GM13976 (cell line): Measurements from ENCODE around the gene CES2.
"Not testable (repeated sequence)": the region's sequence is repeated elsewhere in the genome, so short reads cannot be mapped to it uniquely, and the experiment has no call there.

Experiments used
- DNase-seq: peaks from one replicate; pipeline ENCODE4 v3.0.0; 2012; ENCODE audit warnings: low spot score
- in situ Hi-C: fragments of 300-500 bp; cut with MboI; formaldehyde crosslinking; loops from one replicate; pipeline ENCODE4 v1.12.0; 2022; ENCODE audit warnings: low sequenced_read_pairs, mixed read lengths, inconsistent platforms; ENCODE audit not compliant: unreplicated experiment
- TF ChIP-seq, protein P1 (sequence below): IDR thresholded peaks from 2 replicates; pipeline ENCODE4 v1.5.1; 2012; ENCODE audit warnings: borderline replicate concordance, mild to moderate bottlenecking; ENCODE audit not compliant: insufficient read depth; ENCODE audit errors: extremely low read depth, missing control alignments, control extremely low read depth

Gene CES2

DNA sequence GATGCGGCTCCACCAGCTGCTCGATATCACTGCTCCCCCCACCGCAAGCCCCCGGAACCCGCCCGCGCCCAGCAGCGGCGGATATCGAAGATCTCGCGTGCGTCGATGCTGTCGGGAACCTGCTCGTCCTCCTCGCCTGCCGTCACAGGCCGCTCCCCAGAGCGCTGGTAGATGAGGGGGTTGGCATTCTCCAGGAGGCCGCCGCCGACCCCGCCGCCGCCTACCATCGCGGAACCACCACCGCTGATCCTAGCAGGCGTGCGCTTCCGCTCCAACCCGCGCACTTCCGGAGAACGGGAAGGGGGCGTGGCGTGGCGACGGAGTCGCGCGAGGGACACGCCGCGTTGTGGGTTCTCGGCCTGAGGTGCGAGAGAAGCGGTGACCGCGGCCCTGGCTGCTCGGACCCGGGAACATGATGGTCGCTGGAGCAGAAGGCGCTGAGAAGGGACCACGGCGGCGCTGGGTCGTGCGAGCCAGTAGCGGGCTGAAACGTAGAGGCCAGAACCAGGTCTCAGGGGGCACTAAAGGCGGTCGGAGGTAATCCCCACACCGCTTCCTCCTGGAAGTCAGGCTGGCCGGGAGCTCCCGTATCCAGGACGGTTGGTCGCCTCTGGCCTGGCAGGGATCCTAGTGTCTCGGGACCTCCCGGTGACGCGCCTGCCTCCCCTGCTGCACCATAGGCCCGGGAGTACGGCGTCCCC, 1.0 kb upstream of the CES2 start, which contains the start of gene CIAO2B:
TSS of gene CIAO2B (minus strand) at position 265 of the 701 bp plus-strand sequence. CDS start at position 227, 38 bp downstream.
- peak; percentile 95 for DNase-seq
- in situ Hi-C loops = no loop called here
- TF ChIP-seq, protein P1, sequence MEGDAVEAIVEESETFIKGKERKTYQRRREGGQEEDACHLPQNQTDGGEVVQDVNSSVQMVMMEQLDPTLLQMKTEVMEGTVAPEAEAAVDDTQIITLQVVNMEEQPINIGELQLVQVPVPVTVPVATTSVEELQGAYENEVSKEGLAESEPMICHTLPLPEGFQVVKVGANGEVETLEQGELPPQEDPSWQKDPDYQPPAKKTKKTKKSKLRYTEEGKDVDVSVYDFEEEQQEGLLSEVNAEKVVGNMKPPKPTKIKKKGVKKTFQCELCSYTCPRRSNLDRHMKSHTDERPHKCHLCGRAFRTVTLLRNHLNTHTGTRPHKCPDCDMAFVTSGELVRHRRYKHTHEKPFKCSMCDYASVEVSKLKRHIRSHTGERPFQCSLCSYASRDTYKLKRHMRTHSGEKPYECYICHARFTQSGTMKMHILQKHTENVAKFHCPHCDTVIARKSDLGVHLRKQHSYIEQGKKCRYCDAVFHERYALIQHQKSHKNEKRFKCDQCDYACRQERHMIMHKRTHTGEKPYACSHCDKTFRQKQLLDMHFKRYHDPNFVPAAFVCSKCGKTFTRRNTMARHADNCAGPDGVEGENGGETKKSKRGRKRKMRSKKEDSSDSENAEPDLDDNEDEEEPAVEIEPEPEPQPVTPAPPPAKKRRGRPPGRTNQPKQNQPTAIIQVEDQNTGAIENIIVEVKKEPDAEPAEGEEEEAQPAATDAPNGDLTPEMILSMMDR = no peak

DNA sequence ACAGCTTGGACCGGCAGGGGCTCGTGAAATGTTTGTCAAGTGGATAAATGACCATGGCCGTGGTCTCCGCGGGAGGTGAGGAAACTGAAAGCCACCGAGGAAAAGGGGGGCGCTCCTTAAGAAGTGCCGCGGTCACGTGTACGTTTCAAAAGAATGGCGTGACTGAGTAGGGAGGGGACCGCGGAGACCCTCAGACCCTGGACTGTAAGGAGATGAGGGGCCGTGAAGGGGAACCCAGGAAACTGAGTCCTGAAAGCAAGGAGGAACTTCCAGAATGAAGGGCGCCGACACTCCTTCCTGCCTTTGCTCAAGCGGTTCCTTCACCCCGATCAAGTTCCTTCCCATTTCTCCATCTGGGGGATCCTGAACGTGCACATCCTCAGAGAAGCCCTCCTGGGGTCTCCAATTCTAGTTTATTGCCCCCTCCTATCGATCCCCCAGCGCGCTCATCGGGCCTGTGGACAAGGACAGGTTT, 440 bp upstream of the CES2 start:
- in situ Hi-C loops, DNase-seq: not testable (repeated sequence)

- TF ChIP-seq, protein P1 = no peak
- in situ Hi-C loops = no loop called here
- no peak for DNase-seq
Observed at GRCh38 chr16:66936462-66936861, 1.1 kb downstream of the CES2 start.

- in situ Hi-C loops = no loop called here
- TF ChIP-seq, protein P1 = no peak
- DNase-seq = no peak
Observed at GRCh38 chr16:66936889-66937554, 1.7 kb downstream of the CES2 start.

DNA sequence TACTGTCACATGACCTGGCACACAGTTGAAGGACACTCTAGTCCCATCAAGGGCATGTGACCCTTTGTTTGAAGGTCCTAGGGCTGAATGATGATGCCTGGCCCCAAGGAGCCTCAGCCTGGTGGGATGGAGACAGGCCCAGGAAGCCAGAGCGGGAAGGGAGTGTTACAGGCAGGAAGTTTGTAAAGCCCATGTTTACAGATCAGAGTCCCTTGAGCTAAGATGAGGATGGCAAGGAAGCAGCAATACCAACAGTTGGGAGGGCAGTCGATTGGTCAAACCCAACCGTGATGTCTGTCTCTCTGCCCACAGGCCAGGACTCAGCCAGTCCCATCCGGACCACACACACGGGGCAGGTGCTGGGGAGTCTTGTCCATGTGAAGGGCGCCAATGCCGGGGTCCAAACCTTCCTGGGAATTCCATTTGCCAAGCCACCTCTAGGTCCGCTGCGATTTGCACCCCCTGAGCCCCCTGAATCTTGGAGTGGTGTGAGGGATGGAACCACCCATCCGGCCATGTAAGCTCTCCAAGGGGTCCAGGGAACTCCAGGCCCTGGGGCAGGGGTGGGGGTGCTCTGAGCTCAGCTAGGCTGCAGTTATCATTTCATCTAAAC, 2.5 kb downstream of the CES2 start:
- in situ Hi-C loops = no loop called here
- DNase-seq = no peak
- TF ChIP-seq, protein P1 = no peak

- in situ Hi-C loops = no loop called here
- DNase-seq = no peak
- TF ChIP-seq, protein P1 = no peak
Observed at GRCh38 chr16:66939366-66939765, 4.0 kb downstream of the CES2 start.

DNA sequence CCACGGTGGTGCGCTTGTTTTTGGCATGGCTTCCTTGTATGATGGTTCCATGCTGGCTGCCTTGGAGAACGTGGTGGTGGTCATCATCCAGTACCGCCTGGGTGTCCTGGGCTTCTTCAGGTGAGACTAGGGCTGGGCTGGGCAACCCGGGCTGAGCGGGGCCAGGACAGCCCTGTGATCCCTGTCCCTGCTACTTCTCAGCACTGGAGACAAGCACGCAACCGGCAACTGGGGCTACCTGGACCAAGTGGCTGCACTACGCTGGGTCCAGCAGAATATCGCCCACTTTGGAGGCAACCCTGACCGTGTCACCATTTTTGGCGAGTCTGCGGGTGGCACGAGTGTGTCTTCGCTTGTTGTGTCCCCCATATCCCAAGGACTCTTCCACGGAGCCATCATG, 4.9 kb downstream of the CES2 start:
- DNase-seq = no peak
- in situ Hi-C loops = no loop called here
- TF ChIP-seq, protein P1 = no peak
